22Rv1 (cell line): ENCODE results near the gene BRF1.

Source experiments
- CTCF ChIP-seq: fragments of 450-650 bp; IDR thresholded peaks from 2 replicates; pipeline ENCODE4 v1.5.1; 2017; ENCODE audit warnings: mild to moderate bottlenecking
- ZFX ChIP-seq: fragments of 450-650 bp; IDR thresholded peaks from 2 replicates; pipeline ENCODE4 v1.6.1; 2017; ENCODE audit warnings: antibody characterized with exemption, borderline replicate concordance

- TF ChIP-seq CTCF (no peak), ZFX (no peak)
Observed at GRCh38 chr14:105171004-105171673, 129.7 kb downstream of the BRF1 start.
